GM12874 (cell line): ENCODE results near the gene ACP4.

Source experiments
- CTCF ChIP-seq: IDR thresholded peaks from 2 replicates; pipeline ENCODE4 v1.5.1; 2011; ENCODE audit warnings: low read depth, mild to moderate bottlenecking, control low read depth, low read length, moderate library complexity; ENCODE audit not compliant: insufficient read depth

ACP4 gene

DNA sequence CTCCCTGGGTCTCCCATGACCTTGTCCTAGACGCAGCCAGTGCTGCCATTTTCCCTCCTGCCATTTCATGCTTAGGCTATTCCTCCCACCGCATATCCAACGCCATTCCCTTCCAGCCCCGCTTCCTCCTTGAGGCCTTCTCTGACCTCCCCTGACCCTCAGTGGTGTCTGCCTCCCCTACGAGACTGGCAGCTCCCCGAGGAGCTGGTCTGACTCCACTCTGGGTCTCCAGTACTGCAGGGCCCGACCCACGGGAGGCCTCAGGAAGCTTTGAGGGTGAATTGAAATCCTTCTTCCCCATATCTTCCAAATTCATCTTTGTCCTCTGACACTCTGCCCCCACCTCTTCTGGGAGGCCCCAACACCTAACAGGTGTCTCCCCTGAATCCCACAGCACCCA, 42.5 kb downstream of the ACP4 start:
- TF ChIP-seq CTCF: no peak

DNA sequence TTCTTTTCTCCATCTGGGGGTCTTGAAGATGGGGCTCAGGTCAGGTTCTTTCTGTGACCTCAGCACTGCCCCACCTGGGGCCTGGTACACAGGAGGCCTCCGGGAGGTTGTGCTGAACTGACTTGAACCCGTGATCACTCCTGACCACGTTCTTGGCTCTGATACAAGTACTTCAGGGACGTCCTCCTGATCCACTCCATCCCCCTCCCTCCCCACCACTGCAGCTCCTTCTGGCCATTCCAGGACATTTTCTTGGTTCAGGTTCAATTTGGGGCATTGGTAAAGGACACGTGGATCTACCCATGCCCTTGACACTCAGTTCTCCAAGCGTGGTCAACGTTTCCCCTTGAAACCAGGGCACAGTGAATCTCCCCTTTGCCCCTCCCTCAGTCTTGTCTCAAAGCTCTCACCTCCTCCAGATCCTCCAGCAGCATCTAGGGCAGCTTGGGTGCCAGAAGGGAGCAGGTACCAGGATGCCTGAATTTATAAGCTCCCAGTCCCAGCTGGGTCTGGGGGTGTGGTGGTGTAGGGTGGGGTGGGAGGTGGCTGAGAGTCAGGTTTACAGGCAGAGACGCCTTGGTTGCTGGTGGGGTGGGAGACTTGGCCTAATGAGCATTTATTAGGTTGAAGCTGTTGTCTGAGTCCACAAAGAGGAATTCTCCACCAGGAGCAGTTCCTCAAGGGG, 43.0 kb downstream of the ACP4 start, which contains the start of gene KLK15:
Gene KLK15 (minus strand): TSS at position 458 of the 685 bp plus-strand sequence. CDS start 2,082 bp downstream, outside the sequence.
- TF ChIP-seq CTCF: no peak

GRCh38 chr19:50833802-50834167, 43.6 kb downstream of the ACP4 start:
- no peak for TF ChIP-seq CTCF

DNA sequence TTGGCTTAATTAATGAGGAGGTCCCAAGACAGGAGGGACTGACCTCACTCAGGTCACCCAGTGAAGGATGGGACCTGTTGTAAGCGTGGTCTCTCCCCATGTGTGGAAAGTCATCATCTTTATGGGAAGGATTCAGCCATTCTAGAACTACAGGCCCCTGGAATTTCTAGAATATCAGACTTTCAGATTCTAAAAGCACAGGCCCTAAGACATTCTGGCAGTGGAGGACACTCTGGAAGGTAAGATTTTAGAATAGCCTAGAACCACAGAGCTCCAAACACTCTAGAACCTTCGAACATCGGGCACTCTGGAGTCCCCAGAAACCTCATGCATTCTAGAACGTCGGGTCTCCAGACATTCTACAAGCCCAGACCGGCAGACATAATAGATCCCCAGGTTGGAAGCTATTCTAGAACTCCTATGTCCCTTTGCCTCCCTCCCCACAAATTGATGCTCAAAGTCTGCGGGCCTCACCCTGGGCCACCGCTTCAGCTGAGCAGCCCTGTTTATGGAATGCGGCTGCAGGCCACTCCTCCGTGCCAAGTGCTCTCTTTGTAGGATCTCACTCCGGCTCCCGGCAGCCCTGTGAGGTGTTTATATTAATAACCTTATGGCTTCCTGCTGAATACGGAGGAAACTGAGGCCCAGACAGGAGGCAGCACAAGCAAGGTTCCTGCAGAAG, 45.0 kb downstream of the ACP4 start:
- no peak for TF ChIP-seq CTCF

- TF ChIP-seq CTCF: no peak
These were observed 45.7 kb downstream of the ACP4 start for GRCh38 chr19:50835785-50836542.

- no peak for TF ChIP-seq CTCF
These were observed 46.5 kb downstream of the ACP4 start for GRCh38 chr19:50836543-50837195.

- no peak for TF ChIP-seq CTCF
These were observed 47.1 kb downstream of the ACP4 start for GRCh38 chr19:50837300-50837699.
